GM21360 (cell line): ENCODE data around the gene ZG16.

Experiments used
- ATAC-seq: cut with Tn5 transposase; IDR thresholded peaks from one replicate; pipeline ENCODE4 v1.9.1; 2021; ENCODE audit warnings: mild to moderate bottlenecking, moderate library complexity; ENCODE audit not compliant: unreplicated experiment

The ZG16 gene

DNA sequence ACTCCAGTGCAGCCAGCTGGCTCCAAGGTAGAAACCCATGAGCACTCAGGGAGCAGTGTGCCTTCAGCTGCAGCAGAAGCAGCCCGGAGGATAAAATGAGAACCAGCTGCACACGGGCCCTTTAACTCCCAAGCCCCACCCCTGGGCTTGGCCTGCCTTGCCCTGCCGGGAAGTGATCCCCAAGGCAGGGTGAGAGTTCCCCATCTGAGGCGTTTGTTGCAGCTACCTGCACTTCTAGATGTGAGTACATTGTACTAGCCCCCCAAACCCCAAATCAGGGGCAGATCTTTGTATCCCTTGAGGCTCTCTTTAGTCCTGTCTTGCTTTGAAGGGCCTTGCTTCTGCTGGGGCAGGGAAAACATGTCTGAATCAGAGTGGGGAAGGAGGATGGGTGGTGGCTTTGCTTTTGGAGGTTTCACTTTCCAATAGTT lies 42.2 kb downstream of the ZG16 start, which contains the start of gene MVP:
MVP (plus strand) TSS at position 192 of the 431 bp plus-strand sequence. CDS start 10,088 bp downstream, outside the sequence.
- ATAC-seq = no peak

GRCh38 chr16:29820730-29821642 lies 42.9 kb downstream of the ZG16 start:
- no peak for ATAC-seq

DNA sequence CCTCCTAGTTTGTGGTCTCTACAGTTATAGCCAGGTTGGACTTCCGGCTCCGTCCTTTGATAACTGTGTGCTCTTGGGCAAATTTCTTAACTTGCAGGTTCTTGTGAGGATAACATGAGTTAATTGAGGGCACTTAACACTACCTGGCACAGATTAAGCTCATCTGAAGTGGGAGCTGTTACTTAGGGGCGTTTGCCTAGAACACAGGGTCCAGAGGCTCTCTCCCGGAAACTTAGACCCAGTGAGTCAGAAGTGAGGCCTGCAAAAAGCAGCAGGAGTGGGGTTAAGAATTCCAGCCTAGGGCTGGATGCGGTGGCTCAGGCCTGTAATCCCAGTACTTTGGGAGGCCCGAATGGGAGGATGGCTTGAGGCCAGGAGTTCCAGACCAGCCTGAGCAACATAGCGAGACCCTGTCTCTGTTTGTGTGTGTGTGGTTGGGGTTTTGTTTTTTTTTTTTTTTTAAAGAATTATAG lies 43.6 kb downstream of the ZG16 start:
- no peak for ATAC-seq

DNA sequence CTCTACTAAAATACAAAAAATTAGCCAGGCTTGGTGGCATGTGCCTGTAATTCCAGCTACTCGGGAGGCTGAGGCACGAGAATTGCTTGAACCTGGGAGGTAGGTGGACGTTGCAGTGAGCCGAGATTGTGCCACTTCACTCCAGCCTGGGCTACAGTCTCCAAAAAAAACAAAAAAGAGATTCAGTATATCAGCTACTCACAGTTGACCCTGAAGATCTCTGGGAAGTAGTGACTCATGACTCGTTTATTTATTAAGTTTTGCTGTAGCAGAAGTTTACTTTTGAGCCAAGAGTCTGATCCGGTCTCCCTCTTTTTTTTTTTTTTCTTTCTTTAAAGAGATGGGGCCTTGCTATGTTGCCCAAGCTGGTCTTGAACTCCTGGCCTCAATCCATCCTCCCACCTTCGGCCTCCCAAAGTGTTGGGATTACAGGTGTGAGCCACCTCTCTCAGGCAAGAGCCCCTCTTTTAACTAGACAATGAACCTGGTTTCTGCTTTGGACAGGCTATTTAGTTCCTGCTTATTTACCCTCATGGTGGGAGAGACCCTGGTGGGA lies 46.6 kb downstream of the ZG16 start:
- ATAC-seq = no peak

DNA sequence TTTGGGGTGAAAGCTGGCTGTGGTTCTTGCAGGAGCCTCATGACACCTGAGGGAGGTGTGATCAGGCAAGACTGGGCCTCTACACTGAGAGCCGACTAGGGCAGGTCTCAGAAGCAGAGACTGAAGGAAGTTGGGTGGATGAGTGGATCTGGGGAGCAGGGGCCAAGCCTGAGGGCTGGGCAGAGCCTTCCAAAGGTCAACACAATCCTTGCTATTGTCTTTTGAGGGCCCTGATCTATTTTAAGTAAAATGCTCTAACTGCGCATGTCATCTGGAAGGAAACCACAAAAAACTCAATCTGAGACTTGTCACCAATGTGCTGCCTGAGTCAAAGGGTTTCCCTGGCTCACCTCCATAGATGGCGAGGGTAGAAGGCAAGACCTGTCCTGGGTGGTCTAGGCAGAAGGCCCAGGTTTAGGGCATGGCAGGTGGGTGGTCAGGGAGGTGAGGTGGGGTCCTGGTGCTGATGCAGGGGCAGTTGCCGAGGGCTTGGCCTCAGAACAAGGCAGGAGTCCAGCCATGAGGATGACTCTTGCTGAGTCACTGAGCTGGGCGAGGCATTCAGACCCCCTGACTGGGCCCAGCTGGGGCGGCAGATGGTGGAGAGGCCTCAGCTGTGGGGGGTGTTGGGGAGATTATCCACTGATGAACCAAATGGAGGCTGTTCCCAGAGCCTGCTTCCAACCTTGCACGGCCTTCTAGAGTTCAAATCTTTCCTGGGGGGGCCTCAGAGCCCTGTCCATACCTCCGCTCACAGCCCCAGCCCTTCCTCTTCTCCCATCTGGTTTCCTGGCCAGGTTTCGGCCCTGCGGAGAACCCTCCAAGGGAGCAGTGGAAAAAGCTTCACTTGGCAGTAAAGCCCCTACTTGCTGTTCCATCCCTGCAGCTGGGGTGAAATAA lies 47.3 kb downstream of the ZG16 start:
- ATAC-seq = no peak

GRCh38 chr16:29826342-29826695 lies 48.3 kb downstream of the ZG16 start:
- no peak for ATAC-seq

GRCh38 chr16:29830774-29831173 lies 52.7 kb downstream of the ZG16 start:
- ATAC-seq = no peak

GRCh38 chr16:29831490-29831889 lies 53.4 kb downstream of the ZG16 start:
- ATAC-seq = no peak
